K562 (cell line): ENCODE measurements around the gene PRDM11. TPM values are rescaled to one million over a fixed set of nuclear protein-coding genes. Genes with fewer than 3 reads are reported as not detected.

ENCODE experiments used
- ATAC-seq: fragments of 200-7000 bp; cut with Tn5 transposase; 3 replicates; pipeline ENCODE4 v1.9.1; 2020; ENCODE audit warnings: moderate library complexity
- BruUV-seq: library from RNA; stranded (reverse); fragments of 400-500 nt; replicated peaks from 2 replicates; lab custom pipeline; 2021; lab: Mats Ljungman, UMichigan
- CTCF ChIA-PET: fragments of 300-600 bp; formaldehyde crosslinking; extraction: SDS; loops from one replicate; lab custom pipeline; 2021; ENCODE audit warnings: low intra/inter-chr PET ratio; lab: Yijun Ruan, JAX
- POLR2A ChIA-PET: fragments of 300-600, 350-650 bp; sonication (Branson Sonifier 250); formaldehyde crosslinking; extraction: SDS; loops from one replicate; lab custom pipeline; 2021; ENCODE audit warnings: antibody characterized with exemption, inconsistent platforms; lab: Yijun Ruan, JAX
- DNase-seq, 4 experiments: peaks; one replicate each; pipeline versions ENCODE4 v3.0.0 to v3.0.0-alpha.2; 2011 to 2018; ENCODE audit warnings: low spot score in 3 of 4, mixed read lengths in 3 of 4; ENCODE audit errors: extremely low read depth in 1 of 4
- FAIRE-seq: peaks from 2 replicates; lab custom pipeline; 2011; peaks lifted over from hg19 to GRCh38; lab: Jason Lieb, UNC
- H2AFZ ChIP-seq: 2 replicates; pipeline ENCODE4 v1.6.0; 2011; ENCODE audit warnings: low read depth, low read length, control low read depth, inconsistent platforms
- H3K27ac ChIP-seq: fragments of 200-600 bp; 3 replicates; pipeline ENCODE4 v1.8.0; 2011; ENCODE audit warnings: low read depth, mild to moderate bottlenecking, control low read depth, inconsistent platforms, low read length, moderate library complexity, mixed read lengths; ENCODE audit errors: extremely low read depth
- H3K27me3 ChIP-seq, 2 experiments: fragments of 300-600 bp in 1 of 2; 2 replicates in 1 of 2; 3 replicates in 1 of 2; pipeline versions ENCODE4 v1.6.0 to v1.8.0; 2011; ENCODE audit warnings: inconsistent platforms in 2 of 2, low read length in 2 of 2, mild to moderate bottlenecking in 1 of 2, mixed read lengths in 1 of 2, moderate library complexity in 1 of 2; ENCODE audit not compliant: control insufficient read depth in 2 of 2, insufficient read depth in 2 of 2
- H3K36me3 ChIP-seq: fragments of 300-600 bp; 3 replicates; pipeline ENCODE4 v1.8.0; 2011; ENCODE audit warnings: mild to moderate bottlenecking, low read length, inconsistent platforms; ENCODE audit not compliant: control insufficient read depth, insufficient read depth
- H3K4me1 ChIP-seq, 2 experiments: fragments of 200-600 bp in 1 of 2; replicated peaks in 1 of 2; 2 replicates in 1 of 2; 3 replicates in 1 of 2; pipeline versions ENCODE4 v1.5.1 to v1.8.0; 2011; ENCODE audit warnings: inconsistent platforms in 2 of 2, low read length in 2 of 2, mild to moderate bottlenecking in 1 of 2, mixed read lengths in 1 of 2, moderate library complexity in 1 of 2; ENCODE audit not compliant: control insufficient read depth in 2 of 2, insufficient read depth in 2 of 2
- H3K4me2 ChIP-seq: 2 replicates; pipeline ENCODE4 v1.6.1; 2011; ENCODE audit warnings: low read length, control low read depth, inconsistent platforms, mixed read lengths; ENCODE audit not compliant: insufficient read depth
- H3K4me3 ChIP-seq: fragments of 200-600 bp; sonication (generic), shearing (Covaris generic); 2 replicates; pipeline ENCODE4 v1.5.1; 2016; ENCODE audit warnings: control low read depth, inconsistent platforms
- H3K79me2 ChIP-seq: fragments of 200-600 bp; 3 replicates; pipeline ENCODE4 v1.8.0; 2011; ENCODE audit warnings: low read length, inconsistent platforms; ENCODE audit not compliant: control insufficient read depth, insufficient read depth
- H3K9ac ChIP-seq, 2 experiments: 2 replicates each; pipeline versions ENCODE4 v1.6.0 to v1.6.1; 2011; ENCODE audit warnings: low read depth in 2 of 2, low read length in 2 of 2, control low read depth in 1 of 2, inconsistent platforms in 1 of 2, mild to moderate bottlenecking in 1 of 2, mixed read lengths in 1 of 2; ENCODE audit not compliant: insufficient read depth in 1 of 2
- H3K9me1 ChIP-seq: one replicate; pipeline ENCODE4 v1.6.0; 2011; ENCODE audit warnings: inconsistent platforms, mild to moderate bottlenecking, low read length, moderate library complexity; ENCODE audit not compliant: control insufficient read depth, insufficient read depth
- H3K9me3 ChIP-seq: replicated peaks from 2 replicates; pipeline ENCODE4 v1.5.1; 2011; ENCODE audit warnings: low read depth, low read length, inconsistent platforms; ENCODE audit not compliant: control insufficient read depth, insufficient read depth
- H4K20me1 ChIP-seq: replicated peaks from 2 replicates; pipeline ENCODE4 v1.6.1; 2011; ENCODE audit warnings: low read length, inconsistent platforms, mixed read lengths; ENCODE audit not compliant: control insufficient read depth, insufficient read depth
- FOS ChIP-seq: IDR thresholded peaks from 3 replicates; pipeline ENCODE4 v1.6.1; 2011; ENCODE audit not compliant: insufficient read length; ENCODE audit errors: extremely low read depth
- GTF2E2 ChIP-seq: fragments of 200-800 bp; sonication (Bioruptor generic); IDR thresholded peaks from 2 replicates; pipeline ENCODE4 v1.6.1; 2016; ENCODE audit warnings: missing genetic modification characterization, missing compliant biosample characterization
- HEY1 ChIP-seq: fragments of 250-450 bp; sonication (Bioruptor Pico); IDR thresholded peaks from 2 replicates; pipeline ENCODE4 v1.5.0; 2020; ENCODE audit warnings: mild to moderate bottlenecking, moderate library complexity, borderline replicate concordance
- MTA3 ChIP-seq: fragments of 450-650 bp; formaldehyde crosslinking; IDR thresholded peaks from 2 replicates; pipeline ENCODE4 v1.6.1; 2017; ENCODE audit warnings: mild to moderate bottlenecking, borderline replicate concordance
- NCOR1 ChIP-seq: fragments of 450-650 bp; IDR thresholded peaks from 2 replicates; pipeline ENCODE4 v1.6.1; 2016; ENCODE audit warnings: mild to moderate bottlenecking, moderate library complexity
- NELFE ChIP-seq: IDR thresholded peaks from 2 replicates; pipeline ENCODE4 v1.6.1; 2011; ENCODE audit warnings: mild to moderate bottlenecking; ENCODE audit not compliant: insufficient read depth, insufficient read length
- SMAD2 ChIP-seq: fragments of 150-350 bp; IDR thresholded peaks from 2 replicates; pipeline ENCODE4 v1.6.1; 2014; ENCODE audit warnings: low read depth, mild to moderate bottlenecking, low read length
- TBP ChIP-seq: optimal IDR thresholded peaks from 2 replicates; pipeline ENCODE3; 2011; ENCODE audit warnings: low read depth, low read length, improper control_type of control experiment
- WGBS: fragments of 100-300 bp; shearing (Covaris generic); methylation state at CpG from one replicate; pipeline ENCODE4 v1.1.6; 2016; ENCODE audit warnings: low coverage, mixed read lengths; ENCODE audit not compliant: insufficient coverage; ENCODE audit errors: missing lambda C conversion rate; 5-methylcytosine and 5-hydroxymethylcytosine counted together
- in situ Hi-C: fragments of 300-500 bp; cut with MboI; formaldehyde crosslinking; loops from 4 replicates; pipeline ENCODE4 v1.15.0; 2018; ENCODE audit warnings: inconsistent platforms, mixed read lengths
- intact Hi-C: fragments of 100-400 bp; cut with micrococcal nuclease; formaldehyde crosslinking; loops from 2 replicates; pipeline ENCODE4 v1.14.2; 2022
- polyA plus RNA-seq, 8 experiments: library from polyadenylated mRNA; depleted of rRNA in 4 of 8; stranded (reverse) in 5 of 8; unstranded in 3 of 8; fragments of >200 nt; fragmentation: Nextera tagmentation in 2 of 8; fragmentation: Illumina TruSeq in 1 of 8; extraction: Ambion mirVana in 2 of 8; extraction: Trizol in 1 of 8; gene quantifications; 2 replicates each; pipeline versions ENCODE4 v1.2.1 to v1.2.3, GENCODE V29; 2011 to 2014; ENCODE audit warnings: inconsistent platforms in 1 of 8, missing spikeins in 1 of 8
- total RNA-seq, 7 experiments: library from RNA; depleted of rRNA in 6 of 7; stranded (reverse); fragments of >200 nt in 6 of 7; fragmentation: Illumina TruSeq in 2 of 7; extraction: Trizol in 2 of 7; gene quantifications; 2 replicates each; pipeline versions ENCODE4 v1.2.1 to v1.2.3, GENCODE V29; 2011 to 2021; ENCODE audit warnings: low replicate concordance in 1 of 7
- TF ChIP-seq, protein P1 (sequence below), 2 experiments: IDR thresholded peaks; 2 replicates each; pipeline ENCODE4 v1.6.1; 2012; ENCODE audit warnings: improper control_type of control experiment in 2 of 2, low read depth in 2 of 2, low read length in 2 of 2, borderline replicate concordance in 1 of 2

Gene PRDM11
- total and polyA plus RNA-seq, 9 of the 15 experiments (the other 6 are each of a cell fraction or from before 2014, with no cell fraction given), result 0.01 to 1.1 (median 0.29) TPM

DNA sequence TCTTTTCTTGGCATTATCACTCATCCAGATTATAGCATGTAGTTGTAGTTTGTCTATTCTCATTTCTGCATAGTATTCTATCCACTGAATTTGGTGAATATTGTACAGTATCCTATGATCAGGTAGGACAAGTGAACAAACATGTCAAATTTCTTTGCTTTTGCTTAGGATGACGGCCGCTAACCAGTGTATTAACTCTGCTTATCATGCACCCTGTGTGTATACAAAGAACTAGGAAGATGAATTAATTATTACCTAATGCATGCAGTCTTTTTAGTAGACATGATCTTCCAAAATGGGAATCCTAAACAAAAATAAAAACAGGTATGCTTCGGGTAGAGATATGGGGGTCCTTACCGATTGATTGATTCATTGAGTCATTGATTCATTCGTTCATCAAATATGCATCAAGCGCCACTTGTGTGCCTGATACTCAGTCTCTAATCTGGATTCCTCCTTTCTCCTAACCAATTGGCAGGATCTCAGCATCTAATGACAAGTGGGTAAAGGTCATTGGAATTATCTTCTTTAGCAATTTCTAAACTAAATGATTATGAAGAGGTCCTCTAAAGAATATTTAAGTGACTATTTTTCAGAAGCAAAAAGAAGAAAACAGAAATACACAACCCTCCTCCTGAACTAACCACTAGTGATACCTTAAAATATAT is 27.9 kb downstream of the PRDM11 start:
- H3K36me3 ChIP-seq, result no peaks in the 10 kb centered on the region
- H3K4me2 ChIP-seq, result no peak overlapping the region
- H2AFZ ChIP-seq, result no peak overlapping the region
- no peaks in the 10 kb centered on the region for H3K4me1 ChIP-seq
- POLR2A ChIA-PET, result no interaction called here
- no peaks in the 10 kb centered on the region for H3K9me1 ChIP-seq
- no peak overlapping the region for H3K27ac ChIP-seq
- intact Hi-C loops (no loop called here), in situ Hi-C loops (no loop called here)
- H3K9me3 ChIP-seq, result no peaks in the 10 kb centered on the region
- peaks cover 0 to 9% of the 10 kb centered on the region in 2 experiments; a peak in 3 of 5 replicates for H3K27me3 ChIP-seq
- H4K20me1 ChIP-seq, result no peaks in the 10 kb centered on the region
- CTCF ChIA-PET, result no interaction called here
- under 1% methylated on average over 6 of the region's 6 CpGs for WGBS
- BruUV-seq, result no TSS peak
- no peak overlapping the region for H3K4me3 ChIP-seq
- no peak for FAIRE-seq
- H3K9ac ChIP-seq, result no peak overlapping the region
- no peak for ATAC-seq
- DNase-seq, result no peak
- H3K79me2 ChIP-seq, result no peaks in the 10 kb centered on the region
- TF ChIP-seq, protein P1, sequence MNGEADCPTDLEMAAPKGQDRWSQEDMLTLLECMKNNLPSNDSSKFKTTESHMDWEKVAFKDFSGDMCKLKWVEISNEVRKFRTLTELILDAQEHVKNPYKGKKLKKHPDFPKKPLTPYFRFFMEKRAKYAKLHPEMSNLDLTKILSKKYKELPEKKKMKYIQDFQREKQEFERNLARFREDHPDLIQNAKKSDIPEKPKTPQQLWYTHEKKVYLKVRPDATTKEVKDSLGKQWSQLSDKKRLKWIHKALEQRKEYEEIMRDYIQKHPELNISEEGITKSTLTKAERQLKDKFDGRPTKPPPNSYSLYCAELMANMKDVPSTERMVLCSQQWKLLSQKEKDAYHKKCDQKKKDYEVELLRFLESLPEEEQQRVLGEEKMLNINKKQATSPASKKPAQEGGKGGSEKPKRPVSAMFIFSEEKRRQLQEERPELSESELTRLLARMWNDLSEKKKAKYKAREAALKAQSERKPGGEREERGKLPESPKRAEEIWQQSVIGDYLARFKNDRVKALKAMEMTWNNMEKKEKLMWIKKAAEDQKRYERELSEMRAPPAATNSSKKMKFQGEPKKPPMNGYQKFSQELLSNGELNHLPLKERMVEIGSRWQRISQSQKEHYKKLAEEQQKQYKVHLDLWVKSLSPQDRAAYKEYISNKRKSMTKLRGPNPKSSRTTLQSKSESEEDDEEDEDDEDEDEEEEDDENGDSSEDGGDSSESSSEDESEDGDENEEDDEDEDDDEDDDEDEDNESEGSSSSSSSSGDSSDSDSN (IDR thresholded peaks at IDR 0.05; ENCODE audit: borderline replicate concordance in 1 of 2, low read depth in 2 of 2, low read length in 2 of 2), result no peak
- no peak for TF ChIP-seq TBP
- no peak for TF ChIP-seq NELFE
- no peak for TF ChIP-seq FOS
- no peak for TF ChIP-seq NCOR1
- TF ChIP-seq GTF2E2 (tag), result no peak
- no peak for TF ChIP-seq HEY1
- TF ChIP-seq SMAD2, result no peak
- TF ChIP-seq MTA3, result no peak
